HepG2 (cell line): ENCODE results near the gene CHP1. TPM values are rescaled to one million over a fixed set of nuclear protein-coding genes. Genes with fewer than 3 reads are reported as not detected.

Source experiments
- ATAC-seq: fragments of 200-7000 bp; cut with Tn5 transposase; 3 replicates; pipeline ENCODE4 v1.9.1; 2020; ENCODE audit warnings: mild to moderate bottlenecking, moderate library complexity
- BruUV-seq: library from RNA; stranded (reverse); fragments of 400-500 nt; replicated peaks from 2 replicates; lab custom pipeline; 2021; lab: Mats Ljungman, UMichigan
- CTCF ChIA-PET: fragments of 300-600 bp; formaldehyde crosslinking; extraction: SDS; loops from one replicate; lab custom pipeline; 2021; ENCODE audit warnings: low total read pairs, inconsistent platforms, low intra/inter-chr PET ratio; lab: Yijun Ruan, JAX
- POLR2A ChIA-PET: fragments of 350-600 bp; sonication (Branson Sonifier 250); formaldehyde crosslinking; loops from one replicate; lab custom pipeline; 2020; ENCODE audit warnings: antibody characterized with exemption, inconsistent platforms; lab: Yijun Ruan, JAX
- DNase-seq: peaks from one replicate; pipeline ENCODE4 v3.0.0-alpha.2; 2015; ENCODE audit warnings: low spot score
- FAIRE-seq: peaks from 3 replicates; lab custom pipeline; 2011; peaks lifted over from hg19 to GRCh38; lab: Jason Lieb, UNC
- H2AFZ ChIP-seq: one replicate; pipeline ENCODE4 v1.6.1; 2011; ENCODE audit warnings: low read length, inconsistent platforms
- H3K27ac ChIP-seq: fragments of 300-600 bp; 3 replicates; pipeline ENCODE4 v1.8.0; 2011; ENCODE audit warnings: mixed run types, mild to moderate bottlenecking, mixed read lengths, low read length, inconsistent platforms; ENCODE audit not compliant: insufficient read depth; ENCODE audit errors: extremely low read length
- H3K27me3 ChIP-seq, 2 experiments: fragments of 200-600 bp in 1 of 2; 2 replicates in 1 of 2; 3 replicates in 1 of 2; pipeline versions ENCODE4 v1.6.0 to v1.8.0; 2011; ENCODE audit warnings: low read length in 2 of 2, mild to moderate bottlenecking in 2 of 2, moderate library complexity in 2 of 2, inconsistent platforms in 1 of 2; ENCODE audit not compliant: insufficient read depth in 2 of 2, control insufficient read depth in 1 of 2
- H3K36me3 ChIP-seq, 2 experiments: fragments of 200-600 bp in 1 of 2; replicated peaks in 1 of 2; 2 replicates in 1 of 2; 3 replicates in 1 of 2; pipeline versions ENCODE4 v1.5.1 to v1.8.0; 2011; ENCODE audit warnings: low read length in 2 of 2, inconsistent platforms in 1 of 2; ENCODE audit not compliant: insufficient read depth in 2 of 2, control insufficient read depth in 1 of 2
- H3K4me1 ChIP-seq: 2 replicates; pipeline ENCODE4 v1.5.1; 2012; ENCODE audit warnings: low read length, inconsistent platforms; ENCODE audit not compliant: insufficient read depth
- H3K4me2 ChIP-seq: 2 replicates; pipeline ENCODE4 v1.6.0; 2011; ENCODE audit warnings: low read depth, low read length, inconsistent platforms
- H3K4me3 ChIP-seq, 3 experiments: fragments of 200-600 bp in 1 of 3; sonication (generic), shearing (Covaris generic) in 1 of 3; replicated peaks in 1 of 3; 2 replicates each; pipeline ENCODE4 v1.5.1; 2011 to 2016; ENCODE audit warnings: low read length in 3 of 3, inconsistent platforms in 2 of 3, low read depth in 2 of 3, mild to moderate bottlenecking in 2 of 3, control low read depth in 1 of 3, mixed read lengths in 1 of 3; ENCODE audit not compliant: insufficient read depth in 1 of 3
- H3K79me2 ChIP-seq: one replicate; pipeline ENCODE4 v1.6.1; 2011; ENCODE audit warnings: low read length, inconsistent platforms; ENCODE audit not compliant: insufficient read depth
- H3K9ac ChIP-seq: 2 replicates; pipeline ENCODE4 v1.6.0; 2011; ENCODE audit warnings: mild to moderate bottlenecking, low read depth, low read length, inconsistent platforms; ENCODE audit not compliant: insufficient read depth
- H3K9me3 ChIP-seq: 2 replicates; pipeline ENCODE4 v1.5.1; 2012; ENCODE audit warnings: mild to moderate bottlenecking, low read length
- H4K20me1 ChIP-seq: 2 replicates; pipeline ENCODE4 v1.6.0; 2011; ENCODE audit warnings: inconsistent platforms, mild to moderate bottlenecking, low read length, moderate library complexity; ENCODE audit not compliant: insufficient read depth
- AFF4 ChIP-seq: sonication (generic); formaldehyde crosslinking; IDR thresholded peaks from 2 replicates; pipeline ENCODE4 v1.4.0; 2020; ENCODE audit warnings: missing genetic modification reagents
- ATRX ChIP-seq: sonication (generic); formaldehyde crosslinking; IDR thresholded peaks from 2 replicates; pipeline ENCODE4 v1.4.0; 2020; ENCODE audit warnings: missing genetic modification reagents, borderline replicate concordance
- FOSL2 ChIP-seq: sonication (generic); formaldehyde crosslinking; IDR thresholded peaks from 2 replicates; pipeline ENCODE4 v1.4.0; 2020; ENCODE audit warnings: missing genetic modification reagents
- MAFG ChIP-seq: sonication (generic); formaldehyde crosslinking; IDR thresholded peaks from 2 replicates; pipeline ENCODE4 v1.5.1; 2020; ENCODE audit warnings: mild to moderate bottlenecking, missing genetic modification reagents
- MIXL1 ChIP-seq: IDR thresholded peaks from 2 replicates; pipeline ENCODE4 v1.6.1; 2016
- MTA3 ChIP-seq: sonication (generic); formaldehyde crosslinking; IDR thresholded peaks from 2 replicates; pipeline ENCODE4 v1.4.0; 2020; ENCODE audit warnings: missing genetic modification reagents
- MXI1 ChIP-seq: IDR thresholded peaks from 3 replicates; pipeline ENCODE4 v1.6.1; 2012; ENCODE audit warnings: low read depth, low read length, inconsistent platforms, borderline replicate concordance
- NPAS2 ChIP-seq: sonication (generic); formaldehyde crosslinking; IDR thresholded peaks from 2 replicates; pipeline ENCODE4 v1.8.0; 2022; ENCODE audit warnings: mild to moderate bottlenecking, missing genetic modification reagents, borderline replicate concordance
- SIN3B ChIP-seq: fragments of 150-350 bp; IDR thresholded peaks from 2 replicates; pipeline ENCODE4 v1.6.1; 2014; ENCODE audit warnings: low read length
- ZBTB49 ChIP-seq: sonication (generic); formaldehyde crosslinking; IDR thresholded peaks from 2 replicates; pipeline ENCODE4 v1.4.0; 2020; ENCODE audit warnings: missing genetic modification reagents, borderline replicate concordance
- ZNF232 ChIP-seq: sonication (generic); formaldehyde crosslinking; IDR thresholded peaks from 2 replicates; pipeline ENCODE4 v1.4.0; 2020; ENCODE audit warnings: missing genetic modification reagents, borderline replicate concordance
- ZNF34 ChIP-seq: sonication (generic); formaldehyde crosslinking; IDR thresholded peaks from 2 replicates; pipeline ENCODE4 v1.4.0; 2020; ENCODE audit warnings: mild to moderate bottlenecking, missing genetic modification reagents, borderline replicate concordance
- ZNF510 ChIP-seq: sonication (generic); formaldehyde crosslinking; IDR thresholded peaks from 2 replicates; pipeline ENCODE4 v1.4.0; 2020; ENCODE audit warnings: low read depth, mild to moderate bottlenecking, missing genetic modification reagents
- ZNF678 ChIP-seq: sonication (generic); formaldehyde crosslinking; IDR thresholded peaks from 2 replicates; pipeline ENCODE4 v1.4.0; 2020; ENCODE audit warnings: mild to moderate bottlenecking, missing genetic modification reagents
- ZNF724P ChIP-seq: sonication (generic); formaldehyde crosslinking; IDR thresholded peaks from 2 replicates; pipeline ENCODE4 v1.8.0; 2022; ENCODE audit warnings: missing genetic modification reagents, borderline replicate concordance
- WGBS: methylation state at CpG from one replicate; pipeline ENCODE4 v1.1.6; 2017; ENCODE audit warnings: low lambda C conversion rate; 5-methylcytosine and 5-hydroxymethylcytosine counted together
- in situ Hi-C: cut with HindIII; loops from 2 replicates; pipeline ENCODE4 v1.10.0; 2017; ENCODE audit warnings: low pct_unique_long_range_greater_than_20kb; ENCODE audit not compliant: extremely low pct_ligation_motif_present
- intact Hi-C: fragments of 100-400 bp; cut with micrococcal nuclease; formaldehyde crosslinking; loops from one replicate; pipeline ENCODE4 v1.10.0; 2022; ENCODE audit not compliant: unreplicated experiment
- polyA plus RNA-seq, 8 experiments: library from polyadenylated mRNA; depleted of rRNA in 3 of 8; stranded (reverse) in 7 of 8; unstranded in 1 of 8; fragments of >200 nt; fragmentation: Illumina TruSeq in 4 of 8; extraction: Trizol in 4 of 8; gene quantifications; 2 replicates each; pipeline versions ENCODE4 v1.2.1 to v1.2.3, GENCODE V29; 2011 to 2016; ENCODE audit warnings: low read depth in 4 of 8, missing spikeins in 1 of 8, mixed read lengths in 1 of 8; ENCODE audit not compliant: insufficient read depth in 1 of 8
- total RNA-seq, 5 experiments: library from RNA; depleted of rRNA; stranded (reverse); fragments of >200 nt; fragmentation: Illumina TruSeq; extraction: Trizol; gene quantifications; 2 replicates each; pipeline ENCODE4 v1.2.3, GENCODE V29; 2016; ENCODE audit warnings: low read depth in 1 of 5
- TF ChIP-seq, protein P1 (sequence below): IDR thresholded peaks from 2 replicates; pipeline ENCODE4 v1.6.1; 2016

The CHP1 gene
- total and polyA plus RNA-seq, 2 of the 13 experiments (the other 11 are each of a cell fraction or from before 2014, with no cell fraction given): 49.6 to 76.4 TPM

GRCh38 chr15:41231422-41232226, 556 bp downstream of the CHP1 start (continued):
- 0 out of 2 replicates have a peak, but pooled peaks have one; percentile 3 for TF ChIP-seq ZNF510
- no peak for TF ChIP-seq ZBTB49
- peak; percentile 70; the same call in 1 of the 2 replicates for TF ChIP-seq ZNF34

GRCh38 chr15:41233367-41233771, 2.3 kb downstream of the CHP1 start:
- Histone ChIP-seq H3K4me1 (peaks cover 41% of the 10 kb centered on the region), H3K4me3 (no peak overlapping the region), H3K27ac (peak overlapping the region; percentile 11), H3K9ac (no peak overlapping the region), H3K36me3 (no peaks in the 10 kb centered on the region), H3K79me2 (peaks cover 50% of the 10 kb centered on the region), H4K20me1 (no peaks in the 10 kb centered on the region), H3K4me2 (peak overlapping the region; percentile 86), H3K27me3 (no peaks in the 10 kb centered on the region), H2AFZ (no peak overlapping the region), H3K9me3 (no peaks in the 10 kb centered on the region)
- POLR2A ChIA-PET: interaction anchor here (1.5 kb wide), 1 partner anchor 8 kb away, joined by 4 read pairs; no protein-coding TSS in a partner anchor
- in situ Hi-C loops: no loop called here
- WGBS: 88% methylated on average over 1 of the region's 1 CpG
- no TSS peak for BruUV-seq
- CTCF ChIA-PET: no interaction called here
- intact Hi-C loops: loop anchor here (5.0 kb wide), 2 partner anchors 49 to 99 kb away; partner anchors contain the start of genes NUSAP1 and OIP5
- no peak for FAIRE-seq
- DNase-seq: peak; percentile 14
- no peak for ATAC-seq
- TF ChIP-seq FOSL2 (CRISPR knock-in tag) (peak; percentile 60), ZNF678 (CRISPR knock-in tag) (no peak), MIXL1 (CRISPR knock-in tag) (no peak), MAFG (no peak), MXI1 (peak; percentile 27; the same call in 1 of the 3 replicates), AFF4 (CRISPR knock-in tag) (no peak), ATRX (CRISPR knock-in tag) (no peak), ZNF232 (CRISPR knock-in tag) (no peak), ZNF724P (CRISPR knock-in tag) (no peak), NPAS2 (no peak), MTA3 (no peak), SIN3B (no peak)
- TF ChIP-seq, protein P1, sequence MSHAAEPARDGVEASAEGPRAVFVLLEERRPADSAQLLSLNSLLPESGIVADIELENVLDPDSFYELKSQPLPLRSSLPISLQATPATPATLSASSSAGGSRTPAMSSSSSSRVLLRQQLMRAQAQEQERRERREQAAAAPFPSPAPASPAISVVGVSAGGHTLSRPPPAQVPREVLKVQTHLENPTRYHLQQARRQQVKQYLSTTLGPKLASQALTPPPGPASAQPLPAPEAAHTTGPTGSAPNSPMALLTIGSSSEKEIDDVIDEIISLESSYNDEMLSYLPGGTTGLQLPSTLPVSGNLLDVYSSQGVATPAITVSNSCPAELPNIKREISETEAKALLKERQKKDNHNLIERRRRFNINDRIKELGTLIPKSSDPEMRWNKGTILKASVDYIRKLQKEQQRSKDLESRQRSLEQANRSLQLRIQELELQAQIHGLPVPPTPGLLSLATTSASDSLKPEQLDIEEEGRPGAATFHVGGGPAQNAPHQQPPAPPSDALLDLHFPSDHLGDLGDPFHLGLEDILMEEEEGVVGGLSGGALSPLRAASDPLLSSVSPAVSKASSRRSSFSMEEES (CRISPR knock-in tag): no peak
